HepG2 (cell line): Measurements from ENCODE around the gene ZG16. TPM values are rescaled to one million over a fixed set of nuclear protein-coding genes. Genes with fewer than 3 reads are reported as not detected.

ENCODE experiments used
- ATAC-seq: fragments of 200-7000 bp; cut with Tn5 transposase; 3 replicates; pipeline ENCODE4 v1.9.1; 2020; ENCODE audit warnings: mild to moderate bottlenecking, moderate library complexity
- BruUV-seq: library from RNA; stranded (reverse); fragments of 400-500 nt; replicated peaks from 2 replicates; lab custom pipeline; 2021; lab: Mats Ljungman, UMichigan
- CTCF ChIA-PET: fragments of 300-600 bp; formaldehyde crosslinking; extraction: SDS; loops from one replicate; lab custom pipeline; 2021; ENCODE audit warnings: low total read pairs, inconsistent platforms, low intra/inter-chr PET ratio; lab: Yijun Ruan, JAX
- POLR2A ChIA-PET: fragments of 350-600 bp; sonication (Branson Sonifier 250); formaldehyde crosslinking; loops from one replicate; lab custom pipeline; 2020; ENCODE audit warnings: antibody characterized with exemption, inconsistent platforms; lab: Yijun Ruan, JAX
- DNase-seq: peaks from one replicate; pipeline ENCODE4 v3.0.0-alpha.2; 2015; ENCODE audit warnings: low spot score
- FAIRE-seq: peaks from 3 replicates; lab custom pipeline; 2011; peaks lifted over from hg19 to GRCh38; lab: Jason Lieb, UNC
- H2AFZ ChIP-seq: one replicate; pipeline ENCODE4 v1.6.1; 2011; ENCODE audit warnings: low read length, inconsistent platforms
- H3K27ac ChIP-seq: fragments of 300-600 bp; 3 replicates; pipeline ENCODE4 v1.8.0; 2011; ENCODE audit warnings: mixed run types, mild to moderate bottlenecking, mixed read lengths, low read length, inconsistent platforms; ENCODE audit not compliant: insufficient read depth; ENCODE audit errors: extremely low read length
- H3K27me3 ChIP-seq, 2 experiments: fragments of 200-600 bp in 1 of 2; 2 replicates in 1 of 2; 3 replicates in 1 of 2; pipeline versions ENCODE4 v1.6.0 to v1.8.0; 2011; ENCODE audit warnings: low read length in 2 of 2, mild to moderate bottlenecking in 2 of 2, moderate library complexity in 2 of 2, inconsistent platforms in 1 of 2; ENCODE audit not compliant: insufficient read depth in 2 of 2, control insufficient read depth in 1 of 2
- H3K36me3 ChIP-seq, 2 experiments: fragments of 200-600 bp in 1 of 2; replicated peaks in 1 of 2; 2 replicates in 1 of 2; 3 replicates in 1 of 2; pipeline versions ENCODE4 v1.5.1 to v1.8.0; 2011; ENCODE audit warnings: low read length in 2 of 2, inconsistent platforms in 1 of 2; ENCODE audit not compliant: insufficient read depth in 2 of 2, control insufficient read depth in 1 of 2
- H3K4me1 ChIP-seq: 2 replicates; pipeline ENCODE4 v1.5.1; 2012; ENCODE audit warnings: low read length, inconsistent platforms; ENCODE audit not compliant: insufficient read depth
- H3K4me2 ChIP-seq: 2 replicates; pipeline ENCODE4 v1.6.0; 2011; ENCODE audit warnings: low read depth, low read length, inconsistent platforms
- H3K4me3 ChIP-seq, 3 experiments: fragments of 200-600 bp in 1 of 3; sonication (generic), shearing (Covaris generic) in 1 of 3; replicated peaks in 1 of 3; 2 replicates each; pipeline ENCODE4 v1.5.1; 2011 to 2016; ENCODE audit warnings: low read length in 3 of 3, inconsistent platforms in 2 of 3, low read depth in 2 of 3, mild to moderate bottlenecking in 2 of 3, control low read depth in 1 of 3, mixed read lengths in 1 of 3; ENCODE audit not compliant: insufficient read depth in 1 of 3
- H3K79me2 ChIP-seq: one replicate; pipeline ENCODE4 v1.6.1; 2011; ENCODE audit warnings: low read length, inconsistent platforms; ENCODE audit not compliant: insufficient read depth
- H3K9ac ChIP-seq: 2 replicates; pipeline ENCODE4 v1.6.0; 2011; ENCODE audit warnings: mild to moderate bottlenecking, low read depth, low read length, inconsistent platforms; ENCODE audit not compliant: insufficient read depth
- H3K9me3 ChIP-seq: 2 replicates; pipeline ENCODE4 v1.5.1; 2012; ENCODE audit warnings: mild to moderate bottlenecking, low read length
- H4K20me1 ChIP-seq: 2 replicates; pipeline ENCODE4 v1.6.0; 2011; ENCODE audit warnings: inconsistent platforms, mild to moderate bottlenecking, low read length, moderate library complexity; ENCODE audit not compliant: insufficient read depth
- ARHGAP35 ChIP-seq: sonication (generic); formaldehyde crosslinking; IDR thresholded peaks from 2 replicates; pipeline ENCODE4 v1.9.0; 2022; ENCODE audit warnings: mild to moderate bottlenecking, inconsistent platforms, moderate library complexity, missing genetic modification reagents, borderline replicate concordance
- NR2F6 ChIP-seq, 2 experiments: IDR thresholded peaks; 2 replicates each; pipeline ENCODE4 v1.6.1; 2016; ENCODE audit warnings: antibody characterized with exemption in 1 of 2, mild to moderate bottlenecking in 1 of 2
- PRMT3 ChIP-seq: sonication (generic); formaldehyde crosslinking; IDR thresholded peaks from 2 replicates; pipeline ENCODE4 v1.8.1; 2022; ENCODE audit warnings: low read depth, mild to moderate bottlenecking, moderate library complexity, missing genetic modification reagents, borderline replicate concordance
- SPEN ChIP-seq: sonication (generic); formaldehyde crosslinking; IDR thresholded peaks from 2 replicates; pipeline ENCODE4 v1.5.1; 2020; ENCODE audit warnings: low read depth, mild to moderate bottlenecking, missing genetic modification reagents
- ZMYM3 ChIP-seq: sonication (generic); formaldehyde crosslinking; IDR thresholded peaks from 2 replicates; pipeline ENCODE4 v1.5.1; 2020; ENCODE audit warnings: mild to moderate bottlenecking, missing genetic modification reagents
- ZNF615 ChIP-seq: sonication (generic); formaldehyde crosslinking; IDR thresholded peaks from 2 replicates; pipeline ENCODE4 v1.5.0; 2020; ENCODE audit warnings: mild to moderate bottlenecking, missing genetic modification reagents, borderline replicate concordance
- WGBS: methylation state at CpG from one replicate; pipeline ENCODE4 v1.1.6; 2017; ENCODE audit warnings: low lambda C conversion rate; 5-methylcytosine and 5-hydroxymethylcytosine counted together
- in situ Hi-C: cut with HindIII; loops from 2 replicates; pipeline ENCODE4 v1.10.0; 2017; ENCODE audit warnings: low pct_unique_long_range_greater_than_20kb; ENCODE audit not compliant: extremely low pct_ligation_motif_present
- intact Hi-C: fragments of 100-400 bp; cut with micrococcal nuclease; formaldehyde crosslinking; loops from one replicate; pipeline ENCODE4 v1.10.0; 2022; ENCODE audit not compliant: unreplicated experiment
- polyA plus RNA-seq, 8 experiments: library from polyadenylated mRNA; depleted of rRNA in 3 of 8; stranded (reverse) in 7 of 8; unstranded in 1 of 8; fragments of >200 nt; fragmentation: Illumina TruSeq in 4 of 8; extraction: Trizol in 4 of 8; gene quantifications; 2 replicates each; pipeline versions ENCODE4 v1.2.1 to v1.2.3, GENCODE V29; 2011 to 2016; ENCODE audit warnings: low read depth in 4 of 8, missing spikeins in 1 of 8, mixed read lengths in 1 of 8; ENCODE audit not compliant: insufficient read depth in 1 of 8
- total RNA-seq, 5 experiments: library from RNA; depleted of rRNA; stranded (reverse); fragments of >200 nt; fragmentation: Illumina TruSeq; extraction: Trizol; gene quantifications; 2 replicates each; pipeline ENCODE4 v1.2.3, GENCODE V29; 2016; ENCODE audit warnings: low read depth in 1 of 5
- TF ChIP-seq, protein P1 (sequence below): sonication (generic); formaldehyde crosslinking; IDR thresholded peaks from 2 replicates; pipeline ENCODE4 v1.4.0; 2020; ENCODE audit warnings: missing genetic modification reagents, low read depth, mild to moderate bottlenecking, borderline replicate concordance
- TF ChIP-seq, protein P2 (sequence below): IDR thresholded peaks from 2 replicates; pipeline ENCODE4 v1.6.1; 2016; ENCODE audit warnings: mild to moderate bottlenecking
- TF ChIP-seq, protein P3 (sequence below): sonication (generic); formaldehyde crosslinking; IDR thresholded peaks from 2 replicates; pipeline ENCODE4 v1.5.1; 2020; ENCODE audit warnings: missing genetic modification reagents, mild to moderate bottlenecking, borderline replicate concordance
- TF ChIP-seq, protein P4 (sequence below): sonication (generic); formaldehyde crosslinking; IDR thresholded peaks from 2 replicates; pipeline ENCODE4 v1.8.1; 2023; ENCODE audit warnings: mild to moderate bottlenecking, inconsistent platforms, moderate library complexity, missing genetic modification reagents, borderline replicate concordance

Gene ZG16
- total and polyA plus RNA-seq, 2 of the 13 experiments (the other 11 are each of a cell fraction or from before 2014, with no cell fraction given), result 0.04 to 0.07 TPM

DNA sequence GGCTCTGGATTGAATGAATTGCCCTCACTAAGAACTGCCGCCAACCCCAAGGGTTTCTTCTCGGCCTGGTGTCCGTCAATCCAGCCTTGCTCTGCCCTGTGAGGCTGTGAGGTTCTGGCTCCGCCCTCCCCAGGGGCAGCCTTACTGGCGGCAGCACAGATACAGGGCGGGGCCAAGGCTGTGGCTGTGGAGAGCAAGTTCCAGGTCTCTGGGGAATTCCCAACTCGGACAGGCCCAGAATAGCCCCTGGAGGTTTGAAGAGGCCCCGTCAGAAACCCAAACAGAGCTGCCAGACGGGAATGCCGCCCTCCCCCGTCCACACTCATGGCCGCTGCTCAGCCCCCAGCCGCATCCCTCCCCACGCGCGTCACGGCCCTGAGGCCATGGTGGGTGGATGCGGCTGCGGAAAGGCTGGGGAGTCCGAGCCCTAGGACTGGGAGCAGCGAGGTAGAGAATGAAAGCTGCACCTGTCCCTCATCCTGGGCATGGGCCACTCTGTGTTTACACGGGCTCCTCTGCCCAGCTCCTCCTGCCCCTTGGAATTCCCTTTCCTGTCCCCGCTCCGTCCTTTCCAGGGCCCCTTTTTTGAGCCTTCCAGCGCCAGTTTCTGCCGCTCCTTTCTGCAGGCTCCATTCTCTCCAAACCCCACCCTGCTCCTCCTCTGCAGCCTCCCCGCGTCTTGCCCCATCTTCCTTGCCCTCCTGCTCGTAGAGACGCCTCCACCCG lies 33.3 kb downstream of the ZG16 start:
- in situ Hi-C loops, result loop anchor here (25.0 kb wide), 1 partner anchor 851 kb away; the partner anchor contains the start of genes FBRS and PRR14
- ATAC-seq (peak; percentile 85), DNase-seq (peak; percentile 95), FAIRE-seq (peak; percentile 99)
- intact Hi-C loops, result loop anchor here (2.0 kb wide), 1 partner anchor 209 kb away; no protein-coding TSS in a partner anchor
- POLR2A ChIA-PET, result interaction anchor here (0.6 to 4.3 kb wide), 12 partner anchors 10 to 254 kb away, joined by 3 to 26 read pairs (median 4); partner anchors contain the start of genes ALDOA, ASPHD1, CDIPT and KIF22
- Histone ChIP-seq H3K4me3 (peak overlapping the region; percentile 52 to 75 (median 64)), H3K27me3 (peaks cover 0 to 12% of the 10 kb centered on the region in 2 experiments; a peak in 2 of 5 replicates), H2AFZ (no peak overlapping the region), H3K79me2 (peaks cover 23% of the 10 kb centered on the region), H3K4me1 (peaks cover 77% of the 10 kb centered on the region), H3K4me2 (peak overlapping the region; percentile 95), H3K9me3 (no peaks in the 10 kb centered on the region), H4K20me1 (peaks cover 23% of the 10 kb centered on the region; the same call in 1 of the 2 replicates), H3K36me3 (peaks cover 6 to 26% of the 10 kb centered on the region in 2 experiments), H3K27ac (peak overlapping the region; percentile 53), H3K9ac (peak overlapping the region; percentile 66)
- 1% methylated on average over 22 of the region's 31 CpGs for WGBS
- no TSS peak for BruUV-seq
- CTCF ChIA-PET, result no interaction called here
- TF ChIP-seq ZNF615 (CRISPR knock-in tag) (peak; percentile 43; the same call in 1 of the 2 replicates), SPEN (CRISPR knock-in tag) (peak; percentile 37; the same call in 1 of the 2 replicates), NR2F6 (IDR thresholded peaks at IDR 0.05) (0 out of 2 replicates have a peak, but pooled peaks have one; percentile 8), NR2F6 (CRISPR knock-in tag; IDR thresholded peaks at IDR 0.05) (no peak), ZMYM3 (CRISPR knock-in tag) (0 out of 2 replicates have a peak, but pooled peaks have one; percentile 15), ARHGAP35 (CRISPR knock-in tag) (peak; percentile 78; the same call in 1 of the 2 replicates), PRMT3 (CRISPR knock-in tag) (no peak)
- TF ChIP-seq, protein P1, sequence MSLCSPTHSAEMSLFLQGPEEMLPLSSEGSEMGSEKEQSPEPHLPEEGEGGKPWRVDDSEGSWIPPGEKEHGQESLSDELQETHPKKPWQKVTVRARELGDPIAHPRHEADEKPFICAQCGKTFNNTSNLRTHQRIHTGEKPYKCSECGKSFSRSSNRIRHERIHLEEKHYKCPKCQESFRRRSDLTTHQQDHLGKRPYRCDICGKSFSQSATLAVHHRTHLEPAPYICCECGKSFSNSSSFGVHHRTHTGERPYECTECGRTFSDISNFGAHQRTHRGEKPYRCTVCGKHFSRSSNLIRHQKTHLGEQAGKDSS (CRISPR knock-in tag), result peak; percentile 59; the same call in 1 of the 2 replicates
- TF ChIP-seq, protein P2, sequence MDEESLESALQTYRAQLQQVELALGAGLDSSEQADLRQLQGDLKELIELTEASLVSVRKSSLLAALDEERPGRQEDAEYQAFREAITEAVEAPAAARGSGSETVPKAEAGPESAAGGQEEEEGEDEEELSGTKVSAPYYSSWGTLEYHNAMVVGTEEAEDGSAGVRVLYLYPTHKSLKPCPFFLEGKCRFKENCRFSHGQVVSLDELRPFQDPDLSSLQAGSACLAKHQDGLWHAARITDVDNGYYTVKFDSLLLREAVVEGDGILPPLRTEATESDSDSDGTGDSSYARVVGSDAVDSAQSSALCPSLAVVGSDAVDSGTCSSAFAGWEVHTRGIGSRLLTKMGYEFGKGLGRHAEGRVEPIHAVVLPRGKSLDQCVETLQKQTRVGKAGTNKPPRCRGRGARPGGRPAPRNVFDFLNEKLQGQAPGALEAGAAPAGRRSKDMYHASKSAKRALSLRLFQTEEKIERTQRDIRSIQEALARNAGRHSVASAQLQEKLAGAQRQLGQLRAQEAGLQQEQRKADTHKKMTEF, result peak; percentile 92
- TF ChIP-seq, protein P3, sequence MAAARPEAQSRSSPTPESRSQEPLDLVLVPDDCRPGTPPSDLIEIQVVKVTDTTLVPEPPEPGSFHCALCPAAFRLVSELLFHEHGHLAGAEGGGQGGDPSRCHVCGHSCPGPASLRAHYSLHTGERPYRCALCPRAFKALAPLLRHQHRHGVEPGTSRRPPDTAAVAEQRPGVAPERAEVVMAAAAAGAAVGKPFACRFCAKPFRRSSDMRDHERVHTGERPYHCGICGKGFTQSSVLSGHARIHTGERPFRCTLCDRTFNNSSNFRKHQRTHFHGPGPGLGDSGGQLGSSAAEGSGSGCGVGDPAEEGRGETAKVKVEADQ (CRISPR knock-in tag), result peak; percentile 22; the same call in 1 of the 2 replicates
- TF ChIP-seq, protein P4, sequence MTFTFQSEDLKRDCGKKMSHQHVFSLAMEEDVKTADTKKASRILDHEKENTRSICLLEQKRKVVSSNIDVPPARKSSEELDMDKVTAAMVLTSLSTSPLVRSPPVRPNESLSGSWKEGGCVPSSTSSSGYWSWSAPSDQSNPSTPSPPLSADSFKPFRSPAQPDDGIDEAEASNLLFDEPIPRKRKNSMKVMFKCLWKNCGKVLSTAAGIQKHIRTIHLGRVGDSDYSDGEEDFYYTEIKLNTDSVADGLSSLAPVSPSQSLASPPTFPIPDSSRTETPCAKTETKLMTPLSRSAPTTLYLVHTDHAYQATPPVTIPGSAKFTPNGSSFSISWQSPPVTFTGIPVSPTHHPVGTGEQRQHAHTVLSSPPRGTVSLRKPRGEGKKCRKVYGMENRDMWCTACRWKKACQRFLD, result peak; percentile 47; the same call in 1 of the 2 replicates
